GM21786 (cell line): ENCODE data around the gene TCTN1.
"Not testable (repeated sequence)": the region's sequence is repeated elsewhere in the genome, so short reads cannot be mapped to it uniquely, and the experiment has no call there.

Experiments
- ATAC-seq: cut with Tn5 transposase; IDR thresholded peaks from one replicate; pipeline ENCODE4 v1.9.1; 2021; ENCODE audit not compliant: unreplicated experiment

TCTN1 gene

DNA sequence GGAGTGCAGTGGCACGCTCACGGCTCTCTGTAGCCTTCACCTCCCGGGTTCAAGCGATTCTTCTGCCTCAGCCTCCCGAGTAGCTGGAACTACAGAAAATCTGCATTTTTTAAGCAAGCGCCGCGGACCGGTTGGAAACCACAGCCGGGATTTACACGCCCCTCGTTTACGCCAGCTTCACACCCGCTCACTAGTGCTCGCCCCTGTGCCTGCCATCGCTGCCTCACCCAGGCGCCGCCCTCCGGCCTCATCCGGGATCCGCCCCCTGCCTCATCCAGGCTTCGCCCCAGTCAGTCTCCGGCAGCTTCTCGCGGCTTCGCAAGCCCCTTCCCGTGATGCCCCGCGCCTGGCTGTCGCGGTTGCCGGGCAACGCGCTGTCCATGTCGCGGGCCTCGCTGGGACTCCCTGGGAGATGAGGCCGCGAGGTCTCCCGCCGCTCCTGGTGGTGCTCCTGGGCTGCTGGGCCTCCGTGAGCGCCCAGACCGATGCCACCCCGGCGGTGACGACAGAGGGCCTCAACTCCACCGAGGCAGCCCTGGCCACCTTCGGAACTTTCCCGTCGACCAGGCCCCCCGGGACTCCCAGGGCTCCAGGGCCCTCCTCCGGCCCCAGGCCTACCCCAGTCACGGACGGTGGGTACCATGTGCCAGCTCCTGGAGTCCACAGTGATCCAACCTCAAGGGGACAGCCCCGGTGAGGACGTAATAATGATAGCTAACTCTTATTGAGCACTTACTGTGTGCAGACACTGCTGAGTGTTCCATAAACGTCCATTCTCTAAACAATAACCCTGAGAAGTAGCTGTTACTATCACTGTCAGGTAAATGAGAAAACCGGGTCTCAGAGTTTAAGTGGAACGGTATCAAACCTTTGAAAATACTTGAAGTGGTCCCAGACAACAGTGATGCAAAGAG, at the start of gene TCTN1:
Gene TCTN1 (plus strand): TSS at position 359 of the 914 bp plus-strand sequence. CDS start 54 bp downstream, at position 413.
- ATAC-seq: peak; percentile 95

GRCh38 chr12:110564471-110564991, 49.4 kb upstream of the TCTN1 start:
- ATAC-seq: no peak

DNA sequence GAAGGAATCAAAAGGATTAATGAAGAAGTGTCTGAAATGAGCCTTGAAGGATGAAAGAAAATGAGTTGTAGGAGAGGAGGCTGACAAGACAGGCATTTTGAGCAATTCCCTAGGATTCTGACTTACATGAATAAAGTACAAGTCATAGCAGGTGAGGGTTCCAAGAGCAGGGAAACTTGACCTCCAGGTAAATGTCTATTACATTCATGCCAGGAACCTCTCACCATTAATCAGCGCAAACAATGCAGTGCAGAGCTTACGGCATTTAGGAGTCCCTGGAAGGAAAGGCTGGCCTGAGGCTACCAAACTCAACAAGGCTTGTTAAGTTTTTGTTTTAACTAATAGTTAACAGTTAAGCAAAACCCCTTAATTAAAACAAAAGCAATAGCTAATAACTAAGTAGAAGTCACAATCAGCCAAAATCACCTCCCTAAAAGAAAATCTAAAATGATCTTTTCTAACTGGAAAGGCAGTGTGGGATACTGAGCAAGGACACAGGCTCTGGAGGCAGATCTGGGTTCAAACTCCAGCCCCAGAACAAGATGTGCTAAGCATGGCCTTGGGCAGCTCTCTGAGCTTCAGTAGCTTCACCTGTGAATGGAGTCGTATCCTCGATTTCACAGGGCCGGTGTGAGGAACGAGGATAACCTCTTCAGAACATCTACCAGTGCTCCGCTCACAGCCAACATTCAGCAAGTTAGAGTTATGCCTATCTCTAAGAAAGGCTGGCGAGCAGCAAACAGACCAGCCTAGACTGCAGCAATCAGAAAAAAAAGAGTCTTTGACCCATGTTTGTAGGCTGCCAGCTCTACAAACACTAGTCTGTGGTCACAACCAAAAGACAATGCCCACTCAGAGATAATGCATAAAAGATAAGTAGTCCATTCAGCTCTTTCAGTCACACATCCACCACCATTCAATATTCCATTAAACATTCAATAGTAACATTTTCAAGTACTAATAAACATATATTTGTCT, 47.7 kb upstream of the TCTN1 start:
- no peak for ATAC-seq

DNA sequence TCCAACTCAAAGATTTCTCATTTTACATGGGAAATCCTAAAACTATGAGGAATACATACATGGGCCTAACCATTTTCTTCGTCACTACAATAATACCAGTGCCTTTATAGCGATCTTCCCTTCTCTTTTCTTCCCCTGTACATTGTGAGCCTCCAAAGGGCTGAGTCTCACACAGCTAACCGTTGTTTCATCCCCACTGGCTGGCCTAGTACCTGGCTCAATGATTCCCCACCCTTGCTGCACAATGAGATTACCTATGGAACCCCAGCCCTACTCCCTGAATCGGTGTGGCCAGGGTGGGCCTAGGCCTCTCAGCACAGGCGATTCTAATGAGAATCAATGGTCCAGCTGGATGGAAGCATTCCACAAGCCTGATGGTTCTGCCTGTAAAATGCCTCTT, 46.9 kb upstream of the TCTN1 start:
- no peak for ATAC-seq

DNA sequence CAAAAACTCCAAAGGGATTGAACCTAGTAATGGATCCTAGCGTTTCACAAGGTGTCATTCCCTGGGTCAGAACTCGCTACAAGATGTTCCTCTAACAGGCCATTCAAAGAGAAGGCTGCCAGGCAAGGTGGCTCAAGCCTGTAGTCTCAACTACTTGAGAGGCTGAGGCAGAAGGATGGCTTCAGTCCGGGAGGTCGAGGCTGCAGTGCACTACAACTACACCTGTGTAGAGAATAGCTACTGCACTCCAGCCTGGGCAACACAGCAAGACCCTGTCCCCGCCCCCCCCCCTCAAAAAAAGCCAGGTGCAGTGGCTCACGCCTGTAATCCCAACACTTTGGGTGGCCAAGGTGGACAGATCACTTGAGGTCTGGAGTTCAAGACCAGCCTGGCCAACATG, 45.2 kb upstream of the TCTN1 start:
- no peak for ATAC-seq

DNA sequence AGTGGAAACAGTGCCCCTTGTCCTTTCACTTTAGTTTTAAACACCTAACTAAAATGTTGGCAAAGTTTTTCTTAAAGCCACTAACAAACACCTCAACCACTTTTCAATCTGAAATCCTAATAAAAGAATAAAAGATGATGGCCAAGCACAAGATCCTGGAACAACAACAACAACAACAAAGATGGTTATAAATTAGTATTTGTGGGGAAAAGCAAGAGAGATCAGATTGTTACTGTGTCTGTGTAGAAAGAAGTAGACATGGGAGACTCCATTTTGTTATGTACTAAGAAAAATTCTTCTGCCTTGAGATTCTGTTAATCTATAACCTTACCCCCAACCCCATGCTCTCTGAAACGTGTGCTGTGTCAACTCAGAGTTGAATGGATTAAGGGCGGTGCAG, 44.1 kb upstream of the TCTN1 start:
- not testable (repeated sequence) for ATAC-seq

DNA sequence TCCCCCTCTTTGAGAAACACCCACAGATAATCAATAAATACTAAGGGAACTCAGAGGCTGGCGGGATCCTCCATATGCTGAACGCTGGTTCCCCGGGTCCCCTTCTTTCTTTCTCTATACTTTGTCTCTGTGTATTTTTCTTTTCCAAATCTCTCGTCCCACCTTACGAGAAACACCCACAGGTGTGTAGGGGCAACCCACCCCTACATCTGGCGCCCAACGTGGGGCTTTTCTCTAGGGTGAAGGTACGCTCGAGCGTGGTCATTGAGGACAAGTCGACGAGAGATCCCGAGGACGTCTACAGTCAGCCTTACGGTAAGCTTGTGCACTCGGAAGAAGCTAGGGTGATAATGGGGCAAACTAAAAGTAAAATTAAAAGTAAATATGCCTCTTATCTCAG, 43.1 kb upstream of the TCTN1 start:
- ATAC-seq: not testable (repeated sequence)

GRCh38 chr12:110574044-110574443, 39.9 kb upstream of the TCTN1 start:
- ATAC-seq: no peak

- ATAC-seq: not testable (repeated sequence)
Measured at GRCh38 chr12:110574717-110575230, 39.2 kb upstream of the TCTN1 start.

GRCh38 chr12:110575326-110575725, 38.6 kb upstream of the TCTN1 start:
- ATAC-seq: no peak

GRCh38 chr12:110576504-110576903, 37.4 kb upstream of the TCTN1 start:
- ATAC-seq: no peak

- ATAC-seq: no peak
Measured at GRCh38 chr12:110577864-110578693, 35.9 kb upstream of the TCTN1 start.

GRCh38 chr12:110578694-110579534, 35.0 kb upstream of the TCTN1 start:
- ATAC-seq: no peak

GRCh38 chr12:110579535-110580253, 34.2 kb upstream of the TCTN1 start:
- ATAC-seq: no peak

GRCh38 chr12:110581931-110582275, 32.0 kb upstream of the TCTN1 start:
- ATAC-seq: no peak

DNA sequence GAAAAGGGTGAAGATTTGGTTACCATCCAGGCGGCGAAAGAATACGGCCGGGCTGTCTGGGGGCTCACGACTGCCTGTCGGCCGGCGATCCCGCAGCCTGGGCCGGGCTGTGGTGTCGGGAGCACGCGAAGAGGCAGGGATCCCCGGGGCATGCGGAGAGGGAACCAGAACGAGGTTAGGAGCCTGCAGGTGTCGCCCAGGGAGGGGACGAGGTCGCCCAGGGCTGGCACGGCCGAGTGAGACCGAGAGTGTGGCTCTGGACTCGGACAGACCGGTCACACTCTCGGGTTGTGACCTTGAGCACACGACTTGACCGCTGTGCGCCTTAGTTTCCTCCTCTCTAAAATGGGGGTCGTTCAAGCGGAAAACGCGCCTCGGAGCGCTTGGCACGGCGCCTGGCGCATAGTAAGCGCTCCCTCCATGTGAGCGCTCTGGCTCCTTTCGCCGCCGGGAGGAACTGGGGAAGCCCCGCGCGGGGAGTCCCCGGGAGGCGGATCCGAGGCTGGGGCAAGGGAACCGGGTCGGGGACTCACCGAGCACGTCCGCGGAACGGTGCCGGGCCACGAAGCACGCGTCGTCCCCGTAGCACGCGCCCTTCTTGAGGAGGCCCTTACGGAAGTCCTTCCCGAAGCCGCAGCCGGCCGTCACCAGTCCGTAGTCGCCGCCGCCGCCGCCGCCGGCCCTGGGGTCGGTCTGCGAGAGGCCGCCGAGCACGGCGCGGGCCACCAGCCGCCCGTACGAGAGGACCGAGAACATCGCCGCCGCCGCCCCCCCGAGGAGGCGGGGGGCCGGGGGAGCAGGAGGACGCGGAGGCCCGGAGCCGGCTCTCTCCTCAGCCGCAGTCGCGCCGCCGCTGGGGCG, 31.4 kb upstream of the TCTN1 start:
- ATAC-seq: peak; percentile 41

DNA sequence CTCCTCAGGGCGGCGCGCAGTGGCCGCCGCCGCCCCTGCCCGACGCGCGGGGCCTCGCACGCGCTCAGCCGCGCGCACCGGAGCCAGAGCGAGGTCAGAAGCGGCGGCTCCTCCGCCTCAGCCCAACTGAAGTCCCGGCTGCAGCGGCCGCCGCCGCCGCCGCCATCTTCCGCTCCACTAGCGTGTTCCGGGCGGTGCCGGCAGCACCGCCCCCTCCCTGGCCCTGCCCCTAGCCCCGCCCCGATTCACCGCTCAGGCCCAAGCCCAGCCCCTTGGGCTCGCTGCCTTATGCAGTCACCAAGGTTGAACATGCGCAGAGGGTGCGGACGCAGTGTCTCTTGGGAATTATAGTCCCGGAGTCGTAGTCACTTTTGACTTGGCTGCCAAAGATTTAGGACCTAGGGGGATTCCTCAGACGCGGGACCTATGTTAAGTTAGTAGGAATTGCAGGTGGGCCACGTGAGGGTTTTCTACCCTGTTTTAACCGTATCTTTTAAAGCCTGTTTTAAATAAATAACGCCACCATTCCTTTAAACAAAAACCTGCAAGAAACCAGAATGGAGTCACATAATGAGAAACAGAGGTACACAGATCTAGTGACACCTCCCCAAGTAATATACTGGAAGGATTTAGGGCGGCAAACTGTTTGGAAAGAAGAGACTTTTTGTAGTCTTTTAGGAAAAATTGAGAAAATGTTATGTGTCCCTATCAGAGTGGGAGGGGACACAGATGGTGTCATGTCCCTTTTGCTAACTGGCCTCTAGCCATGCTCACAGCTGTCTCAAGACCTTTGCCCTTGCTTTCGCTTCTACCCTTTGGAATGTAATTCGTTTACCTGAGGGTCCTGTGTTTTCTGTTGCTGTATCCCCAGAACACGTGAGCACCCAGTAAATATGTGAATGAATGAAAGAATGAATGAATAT, 30.5 kb upstream of the TCTN1 start, which contains the start of gene PPTC7:
Gene PPTC7 (minus strand): TSS at position 182 of the 923 bp plus-strand sequence. CDS start 287 bp downstream, outside the sequence.
- ATAC-seq: peak; percentile 73
